NCI-H2227 (cell line): Measurements from ENCODE around the gene C1orf94.
A peak's percentile ranks its signal among the peaks of the same experiment; 100 is the strongest.

Experiments
- DNase-seq: peaks from one replicate; lab custom pipeline; 2025; ENCODE audit not compliant: unreplicated experiment; lab: John Stamatoyannopoulos, UW

Gene C1orf94

DNA sequence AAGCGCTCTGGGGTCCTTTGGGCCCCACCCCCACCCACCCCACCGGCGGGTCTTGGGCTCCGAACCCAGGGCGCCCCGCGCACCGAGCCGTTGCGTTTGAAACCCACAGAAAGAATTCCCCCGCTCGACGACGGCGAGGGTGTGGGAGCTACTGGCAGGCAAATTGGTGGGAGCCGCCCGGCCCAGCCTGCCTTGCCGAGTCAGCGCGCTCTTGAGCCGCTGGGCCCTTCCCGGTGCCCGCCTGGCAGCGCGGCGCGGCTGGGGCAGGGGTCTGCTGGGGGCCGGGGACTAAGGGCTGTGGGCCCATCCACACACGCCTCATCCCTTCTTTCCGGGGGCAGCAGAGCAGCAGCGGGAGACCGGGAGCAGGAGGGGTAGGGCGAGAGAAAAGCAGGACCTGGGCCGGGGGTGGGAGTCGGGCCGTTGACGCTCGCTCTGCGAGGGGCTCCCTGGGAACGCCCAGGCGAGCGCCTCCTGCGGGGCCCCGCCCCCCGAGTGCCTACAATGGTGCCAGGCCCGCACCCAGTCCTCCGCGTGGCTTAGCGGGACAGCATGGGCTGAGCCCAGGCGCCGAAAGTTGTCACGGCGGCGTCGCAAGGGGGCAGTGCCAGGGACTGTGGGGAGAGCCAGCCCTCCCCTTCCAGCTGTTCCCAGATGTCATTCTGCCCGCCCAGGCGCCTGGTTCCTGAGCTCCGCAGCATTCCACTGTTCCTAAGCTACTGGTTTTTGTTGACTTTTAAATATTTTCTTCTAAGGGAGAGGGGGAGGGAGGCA is at the start of gene C1orf94:
TSS of gene C1orf94 (plus strand) at position 78 of the 774 bp plus-strand sequence. CDS start 883 bp downstream, outside the sequence.
- DNase-seq: no peak

DNA sequence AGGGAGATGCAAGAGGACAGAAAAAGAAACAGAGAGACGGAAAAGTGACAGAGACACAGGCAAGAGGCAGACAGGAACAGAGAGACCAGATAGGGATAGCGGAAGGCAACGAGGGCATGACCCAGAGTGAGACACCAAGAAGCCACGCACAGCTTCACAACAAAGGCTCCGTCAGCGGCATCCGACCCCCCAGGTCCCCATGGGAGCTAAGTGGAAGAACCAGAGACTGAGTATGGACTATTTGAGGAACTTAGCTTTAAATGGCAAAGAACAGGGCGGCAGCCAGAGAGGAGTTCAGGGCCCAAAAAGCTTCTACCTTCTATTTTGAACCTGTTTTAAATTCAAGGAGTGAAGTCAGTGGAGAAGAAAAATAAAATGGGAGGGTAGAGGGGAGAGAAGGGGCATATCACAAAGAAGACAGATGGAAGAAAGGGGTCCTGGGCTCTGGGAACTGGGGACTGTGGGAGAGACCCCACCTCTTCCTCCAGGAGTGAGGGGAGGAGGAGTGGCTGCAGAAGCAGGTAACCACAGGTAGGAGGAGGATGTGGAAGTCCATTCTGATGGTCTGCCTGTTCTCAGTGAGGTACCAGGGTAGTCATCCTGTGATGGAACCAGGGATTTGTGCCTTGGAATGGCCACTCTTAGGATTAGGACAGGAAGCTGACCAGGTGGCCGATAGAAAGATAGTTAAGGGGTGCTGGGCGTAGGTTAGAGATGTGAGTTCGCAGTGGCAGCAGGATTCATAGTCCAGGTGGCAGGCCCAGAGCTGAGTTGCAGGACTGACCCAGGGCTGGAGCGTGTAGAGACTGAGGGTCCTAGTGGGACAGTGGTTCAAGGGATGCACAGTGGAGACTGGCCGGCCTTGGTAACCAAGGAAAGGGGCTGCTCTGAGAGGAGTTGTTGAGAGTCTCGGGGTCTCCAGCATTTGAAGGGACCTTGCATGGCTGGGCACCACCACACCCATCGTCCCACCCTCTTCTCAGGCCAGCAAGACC is 49.4 kb upstream of the C1orf94 start:
- DNase-seq: no peak

DNA sequence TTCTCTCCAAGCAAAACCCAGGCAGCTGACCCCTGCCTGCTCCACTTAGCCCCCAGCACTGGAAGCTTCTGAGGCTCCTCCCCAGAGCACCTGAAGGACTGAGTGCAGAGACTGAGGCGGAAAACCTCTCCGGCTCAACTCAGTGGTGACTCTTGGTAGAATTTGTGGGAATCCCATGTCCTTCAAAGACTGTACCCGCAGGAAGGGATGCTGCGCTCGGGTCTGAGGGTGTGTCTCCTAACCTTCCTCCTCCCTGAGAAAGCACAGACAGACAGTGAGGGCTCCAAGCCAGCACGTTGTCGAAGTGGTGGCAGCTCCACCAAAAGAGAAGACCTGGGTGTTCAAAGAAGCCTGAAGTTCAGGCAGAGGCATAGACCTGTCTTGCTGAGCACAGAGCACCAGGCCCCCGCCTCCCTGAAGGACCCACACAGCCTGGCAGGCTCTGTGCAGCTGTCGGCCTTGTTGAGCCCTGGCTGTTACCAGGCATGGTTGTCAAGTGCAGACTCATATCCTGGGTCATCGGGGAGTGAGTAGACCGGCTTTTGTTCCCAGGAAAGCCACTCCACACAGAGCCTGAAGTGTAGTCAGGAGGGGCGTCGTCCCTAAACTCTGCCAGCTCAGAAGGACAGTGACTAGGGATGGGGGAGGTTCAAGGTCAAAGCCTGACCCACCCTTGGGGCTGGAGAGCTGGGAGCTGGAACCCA is 48.4 kb upstream of the C1orf94 start:
- DNase-seq: no peak

DNA sequence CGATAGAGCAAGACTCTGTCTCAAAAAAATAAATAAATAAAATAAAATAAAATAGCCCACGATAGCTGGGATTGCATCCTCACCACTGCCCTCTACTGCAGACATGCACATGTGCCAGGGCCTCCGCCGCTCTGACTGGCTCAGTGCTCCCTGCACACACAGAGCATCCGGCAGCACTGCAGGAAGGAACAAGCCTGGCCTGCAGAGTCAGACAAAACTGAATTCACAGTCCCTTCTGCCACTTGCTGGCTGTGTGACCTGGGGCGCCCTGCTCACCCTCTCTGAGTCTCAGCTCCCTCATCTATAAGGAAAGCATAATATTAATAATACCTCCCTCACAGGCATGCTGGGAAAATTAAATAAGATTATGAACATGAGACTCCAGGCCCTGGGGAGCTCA is 47.1 kb upstream of the C1orf94 start:
- DNase-seq: no peak

DNA sequence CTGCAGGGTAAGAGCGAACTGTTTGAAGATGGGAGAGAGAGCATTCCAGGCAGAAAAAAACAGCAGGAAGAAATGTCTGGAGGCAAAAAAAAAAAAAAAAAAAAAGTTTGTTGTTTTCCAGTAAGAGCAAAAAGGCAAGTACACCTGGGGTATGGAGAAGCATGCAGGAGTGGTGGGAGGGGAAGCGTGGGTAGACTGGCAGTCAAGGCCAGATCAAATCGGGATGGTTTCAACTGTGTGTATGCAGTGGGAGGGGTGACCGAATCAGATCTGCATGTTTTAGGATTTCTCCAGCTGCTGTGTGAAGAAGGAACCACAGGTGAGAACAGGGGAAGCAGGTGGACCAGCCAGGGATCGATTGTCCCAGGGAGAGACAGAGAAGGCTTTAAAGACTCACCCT is 46.4 kb upstream of the C1orf94 start:
- no peak for DNase-seq

GRCh38 chr1:34131396-34132160 is 45.1 kb upstream of the C1orf94 start:
- no peak for DNase-seq

GRCh38 chr1:34132161-34132420 is 44.6 kb upstream of the C1orf94 start:
- no peak for DNase-seq

GRCh38 chr1:34137411-34137810 is 39.3 kb upstream of the C1orf94 start:
- no peak for DNase-seq

DNA sequence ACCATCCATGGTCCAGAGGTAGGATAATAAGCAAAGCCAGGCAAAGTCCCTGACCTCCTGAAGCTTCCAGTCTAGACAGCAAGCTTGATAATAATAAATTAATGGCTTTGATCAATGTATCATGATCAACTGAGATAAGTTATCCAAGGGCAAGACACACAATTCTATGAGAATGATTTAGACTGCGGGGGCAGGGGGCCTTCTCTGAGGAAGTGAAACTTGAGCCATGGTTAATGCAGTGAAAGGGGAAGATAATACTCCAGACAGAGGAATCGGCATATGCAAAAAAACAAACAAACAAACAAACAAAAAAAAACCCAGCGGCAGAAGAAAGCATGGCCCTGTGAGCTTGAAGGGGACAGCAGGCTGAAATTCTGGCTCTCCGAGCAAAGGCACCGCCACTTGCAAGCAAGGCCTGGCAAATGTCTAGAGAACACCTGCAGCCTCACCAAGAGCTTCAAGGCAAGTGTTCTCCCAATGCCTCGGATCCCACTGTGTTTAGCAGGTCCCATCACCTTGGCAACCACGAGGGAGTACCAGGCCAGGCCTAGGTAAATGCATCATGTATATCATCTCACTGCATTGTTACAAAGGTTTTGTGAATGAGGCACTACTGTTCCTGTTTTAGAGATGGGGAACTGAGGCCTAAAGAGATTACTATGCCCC is 36.6 kb upstream of the C1orf94 start:
- DNase-seq: peak; percentile 9

- DNase-seq: no peak
Observed at GRCh38 chr1:34143975-34144374, 32.7 kb upstream of the C1orf94 start.

DNA sequence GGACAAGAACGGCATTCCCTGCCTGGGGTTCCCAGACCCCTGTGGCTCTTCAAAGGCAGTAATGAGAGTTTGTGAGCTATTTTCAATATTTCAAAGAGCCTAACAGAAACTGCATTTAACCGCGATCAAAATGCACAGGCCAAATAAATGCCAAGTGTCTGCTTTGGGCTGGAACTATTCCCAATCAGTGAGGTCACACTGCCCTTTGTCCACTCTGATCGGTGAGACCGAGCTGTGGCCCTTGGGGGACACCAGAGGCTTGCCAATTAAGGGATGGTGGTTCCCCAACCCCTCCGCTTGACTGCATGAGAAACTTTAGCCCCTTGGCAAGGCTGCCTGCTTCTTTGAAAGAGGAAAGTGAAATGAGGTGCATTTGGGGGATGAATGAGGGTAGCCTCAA is 31.9 kb upstream of the C1orf94 start:
- no peak for DNase-seq

DNA sequence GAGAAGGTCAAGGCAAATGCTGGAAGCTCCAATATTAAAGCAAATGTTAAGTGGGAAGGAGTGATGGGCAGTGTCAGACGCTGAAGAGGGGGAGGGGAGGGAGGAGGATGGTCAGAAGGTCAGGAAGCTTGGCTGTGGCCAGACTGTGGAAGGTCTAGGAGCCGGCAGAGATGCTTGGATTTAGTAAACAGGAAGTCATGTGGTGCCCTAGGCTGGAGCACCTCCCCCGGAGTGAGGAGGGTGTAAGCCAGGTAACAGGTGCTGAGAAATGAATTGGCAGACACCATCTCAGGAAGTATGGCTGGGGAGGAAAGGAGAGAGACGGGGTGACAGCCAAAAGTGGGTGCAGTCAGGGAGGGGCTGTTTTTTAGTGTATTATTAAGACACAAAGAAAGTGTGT is 29.4 kb upstream of the C1orf94 start:
- DNase-seq: no peak

GRCh38 chr1:34149501-34149900 is 27.2 kb upstream of the C1orf94 start:
- DNase-seq: no peak

DNA sequence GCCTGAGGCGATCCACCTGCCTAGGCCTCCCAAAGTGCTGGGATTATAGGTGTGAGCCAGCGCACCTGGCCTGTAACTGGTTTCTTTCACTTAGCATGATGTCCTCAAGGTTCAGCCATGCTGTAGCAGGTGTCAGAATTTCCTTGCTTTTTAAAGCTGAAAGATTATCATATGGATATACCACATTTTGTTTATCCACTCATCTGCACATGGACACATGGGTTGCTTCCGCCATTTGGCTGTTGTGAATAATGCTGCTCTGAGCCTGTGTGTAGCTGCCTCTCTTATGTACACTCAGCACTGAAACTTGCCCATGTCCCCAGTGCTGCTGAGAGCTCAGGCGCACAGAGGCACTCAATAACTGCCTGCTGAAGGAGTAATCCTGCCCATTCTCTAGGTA is 23.5 kb upstream of the C1orf94 start:
- DNase-seq: no peak

DNA sequence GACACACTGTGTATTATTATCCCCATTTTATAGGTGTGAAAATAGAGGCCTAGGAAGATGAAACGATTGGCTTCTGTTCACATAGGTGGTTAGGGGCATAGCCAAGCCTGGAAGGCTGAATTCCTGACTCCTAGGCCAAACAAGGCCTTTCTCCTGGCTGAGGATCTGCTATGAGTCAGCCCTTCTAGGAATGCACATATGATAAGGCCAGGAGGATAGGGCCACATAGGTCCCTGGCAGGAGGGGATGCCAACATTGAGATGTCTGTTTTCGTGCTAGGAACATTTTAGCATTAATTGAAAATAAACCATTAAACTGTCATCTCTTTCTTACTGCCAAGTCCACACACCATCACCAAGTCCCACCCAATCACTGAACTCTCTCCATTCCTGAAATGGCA is 20.8 kb upstream of the C1orf94 start:
- no peak for DNase-seq

- no peak for DNase-seq
Observed at GRCh38 chr1:34156739-34157138, 20.0 kb upstream of the C1orf94 start.

DNA sequence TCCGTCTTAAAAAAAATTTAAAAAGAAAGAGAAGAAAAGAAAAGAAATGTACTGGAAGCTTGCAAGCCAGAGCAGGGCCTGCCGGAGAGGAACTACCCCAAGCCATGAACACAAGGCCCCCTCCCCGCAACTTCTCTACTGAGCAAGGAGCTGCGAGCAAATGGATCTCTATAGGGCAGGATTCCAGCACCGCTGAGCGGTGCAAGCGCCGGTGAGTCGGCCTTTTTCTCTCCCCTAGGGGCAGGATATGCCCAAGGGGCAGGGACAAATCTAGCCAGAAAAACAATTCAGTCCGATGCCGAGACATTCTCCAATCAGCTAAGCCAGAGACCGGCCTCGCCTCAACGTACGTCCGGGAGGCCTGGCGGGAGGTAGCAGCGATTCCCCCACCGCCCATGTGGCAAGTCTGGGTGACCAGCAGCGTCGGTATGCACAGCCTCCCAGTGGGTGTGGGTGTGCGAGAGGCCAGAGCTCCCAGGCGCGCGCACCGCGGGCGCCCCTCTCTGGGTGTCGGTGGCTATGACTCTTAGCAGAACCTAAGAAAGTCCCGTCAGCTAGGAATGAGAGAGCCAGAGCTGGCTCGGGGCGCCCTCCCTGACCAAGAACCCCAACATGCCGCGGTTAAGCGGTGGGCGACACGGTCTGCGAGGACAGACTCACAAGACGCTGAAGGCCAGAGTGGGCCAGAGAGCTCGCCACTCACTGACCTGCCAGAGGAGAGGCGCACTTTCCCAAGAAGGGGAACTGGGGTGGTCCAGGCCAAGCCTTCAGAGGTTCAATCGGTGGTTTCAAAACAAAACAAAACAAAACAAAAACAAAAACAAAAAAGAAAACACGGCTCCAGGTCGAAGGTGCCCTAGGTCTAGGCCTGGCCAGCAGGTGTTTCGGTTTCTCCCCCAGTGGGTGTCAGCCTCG is 13.6 kb upstream of the C1orf94 start:
- peak; percentile 83 for DNase-seq

DNA sequence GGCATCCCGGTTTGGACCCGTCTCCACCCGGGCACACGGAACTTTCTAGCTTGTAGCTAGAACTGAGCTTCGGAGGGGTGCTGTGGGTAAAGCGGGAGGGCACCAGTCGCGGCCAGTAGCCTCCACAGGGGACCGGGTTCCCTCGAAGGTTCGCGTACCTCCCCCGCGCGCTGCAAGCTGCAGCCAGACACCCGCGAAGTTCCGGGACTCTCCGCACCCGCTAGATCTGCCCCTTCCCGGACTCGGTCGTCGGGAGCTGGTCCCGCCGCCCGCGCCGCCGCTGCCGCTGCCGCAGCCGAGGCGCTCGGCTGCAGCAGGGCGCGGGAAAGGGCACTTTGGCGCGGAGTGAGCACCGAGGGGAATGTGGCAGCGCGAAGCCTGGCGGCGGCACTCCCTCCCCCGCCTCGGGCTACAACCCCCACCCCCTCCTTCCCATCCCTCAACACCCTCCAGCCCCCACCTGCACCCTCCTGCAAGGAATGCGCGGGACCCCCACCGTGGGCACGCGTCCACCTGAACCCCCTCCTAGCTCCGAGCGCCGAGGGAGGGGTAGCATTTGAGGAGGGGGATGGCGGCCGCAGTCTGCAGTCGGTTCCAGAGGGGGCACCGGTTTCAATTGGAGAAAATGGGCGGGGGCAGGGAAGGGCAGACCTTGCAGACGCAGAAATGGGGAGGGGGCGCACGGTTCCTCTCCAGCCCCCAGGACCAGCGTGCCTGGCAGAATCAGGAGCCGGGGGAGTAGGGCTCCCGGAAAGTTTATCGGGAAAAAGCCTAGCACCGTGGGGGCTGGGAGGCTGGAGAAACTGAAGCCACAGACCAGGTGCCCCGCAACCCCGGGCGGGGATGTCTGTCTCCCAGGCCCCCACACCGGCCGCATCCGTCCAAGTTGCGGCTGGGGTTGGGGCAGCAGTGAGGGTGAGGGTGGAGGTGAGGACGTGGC is 12.6 kb upstream of the C1orf94 start:
- DNase-seq: peak; percentile 57
